Measurements from ENCODE around the gene RHOV.

DNA sequence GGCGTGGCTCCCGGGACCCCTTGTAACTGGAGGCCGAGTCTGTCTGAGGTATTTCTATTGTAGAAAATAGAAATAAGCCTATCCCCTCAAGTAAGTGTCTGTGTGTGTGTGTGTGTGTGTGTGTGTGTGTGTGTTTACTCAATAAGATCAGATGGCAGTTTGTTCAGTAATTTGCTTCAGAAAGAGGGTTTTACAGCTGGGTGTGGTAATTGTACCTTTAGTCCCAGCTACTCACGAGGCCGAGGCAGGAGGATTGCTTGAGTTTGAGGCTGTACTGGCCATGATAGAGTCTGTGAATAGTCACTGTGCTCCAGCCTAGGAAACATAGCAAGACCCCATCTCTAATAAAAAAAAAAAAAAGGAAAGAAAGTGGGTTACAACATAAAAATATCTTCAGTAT lies 21.5 kb downstream of the RHOV start:
- TF ChIP-seq EZH2 (IDR thresholded peaks at IDR 0.05; ENCODE audit: insufficient read depth, poor library complexity, severe bottlenecking) (no peak), EZH2phosphoT487 (IDR thresholded peaks at IDR 0.05; ENCODE audit: insufficient read depth, low read depth) (no peak)

Measured in GM23248 (cell line).